H1 (cell line): ENCODE results near the gene GRID1. TPM values are rescaled to one million over a fixed set of nuclear protein-coding genes. Genes with fewer than 3 reads are reported as not detected.
A peak's percentile ranks its signal among the peaks of the same experiment; 100 is the strongest.

Experiments used
- CTCF ChIA-PET: fragments of 300-600 bp; sonication (Branson Sonifier 250); formaldehyde crosslinking; loops from one replicate; lab custom pipeline; 2021; ENCODE audit not compliant: partially characterized antibody; lab: Charles Lee
- POLR2A ChIA-PET: fragments of 300-600 bp; sonication (Branson Sonifier 250); formaldehyde crosslinking; loops from one replicate; lab custom pipeline; 2021; ENCODE audit warnings: inconsistent platforms; ENCODE audit not compliant: partially characterized antibody; lab: Charles Lee
- DNase-seq, 2 experiments: peaks; one replicate each; pipeline versions ENCODE4 v3.0.0 to v3.0.0-alpha.2; 2010 to 2022; ENCODE audit warnings: low spot score in 2 of 2, low read depth in 1 of 2, mixed read lengths in 1 of 2
- FAIRE-seq: peaks from 2 replicates; lab custom pipeline; 2011; peaks lifted over from hg19 to GRCh38; lab: Jason Lieb, UNC
- H2AFZ ChIP-seq: 2 replicates; pipeline ENCODE4 v1.8.1; 2012; ENCODE audit warnings: low read length, inconsistent platforms
- H2AK5ac ChIP-seq: 2 replicates; pipeline ENCODE4 v1.6.1; 2013; ENCODE audit warnings: low read depth, low read length
- H2BK120ac ChIP-seq: replicated peaks from 2 replicates; pipeline ENCODE3; 2013; ENCODE audit warnings: low read depth, low read length, inconsistent platforms
- H2BK12ac ChIP-seq: 2 replicates; pipeline ENCODE4 v1.6.1; 2013; ENCODE audit warnings: low read depth, low read length
- H2BK15ac ChIP-seq: 2 replicates; pipeline ENCODE4 v1.6.1; 2013; ENCODE audit warnings: low read length
- H2BK20ac ChIP-seq: 2 replicates; pipeline ENCODE4 v1.6.1; 2013; ENCODE audit warnings: low read length
- H2BK5ac ChIP-seq: 2 replicates; pipeline ENCODE4 v1.6.1; 2013; ENCODE audit warnings: low read depth, low read length
- H3K14ac ChIP-seq: 2 replicates; pipeline ENCODE4 v1.6.1; 2013; ENCODE audit warnings: inconsistent platforms; ENCODE audit not compliant: insufficient read length
- H3K18ac ChIP-seq: 2 replicates; pipeline ENCODE4 v1.6.1; 2013; ENCODE audit warnings: low read length; ENCODE audit errors: extremely low read depth
- H3K23ac ChIP-seq: 2 replicates; pipeline ENCODE4 v1.6.1; 2013; ENCODE audit warnings: inconsistent platforms; ENCODE audit not compliant: insufficient read length
- H3K23me2 ChIP-seq: 2 replicates; pipeline ENCODE4 v1.6.1; 2013; ENCODE audit warnings: low read depth, low read length
- H3K27ac ChIP-seq: 2 replicates; pipeline ENCODE4 v1.6.1; 2011; ENCODE audit warnings: low read depth, low read length, inconsistent platforms
- H3K27me3 ChIP-seq, 4 experiments: replicated peaks in 1 of 4; 1 replicate in 1 of 4; 2 replicates in 3 of 4; pipeline versions ENCODE4 v1.6.1 to v1.8.1; 2011 to 2013; ENCODE audit warnings: low read length in 3 of 4, mild to moderate bottlenecking in 3 of 4, inconsistent platforms in 2 of 4, mixed read lengths in 2 of 4, moderate library complexity in 1 of 4; ENCODE audit not compliant: control insufficient read depth in 3 of 4, insufficient read depth in 3 of 4; ENCODE audit errors: extremely low read depth in 1 of 4
- H3K36me3 ChIP-seq, 4 experiments: 2 replicates each; pipeline versions ENCODE4 v1.6.1 to v1.8.1; 2011 to 2013; ENCODE audit warnings: mild to moderate bottlenecking in 4 of 4, low read length in 3 of 4, moderate library complexity in 2 of 4, control low read depth in 1 of 4, inconsistent platforms in 1 of 4; ENCODE audit not compliant: insufficient read depth in 4 of 4, control insufficient read depth in 2 of 4
- H3K4ac ChIP-seq: replicated peaks from 2 replicates; pipeline ENCODE3; 2013; ENCODE audit warnings: low read length, low read depth, mixed read lengths, inconsistent platforms; ENCODE audit not compliant: insufficient read length
- H3K4me1 ChIP-seq, 4 experiments: replicated peaks in 1 of 4; 1 replicate in 1 of 4; 2 replicates in 3 of 4; pipeline versions ENCODE4 v1.6.1 to v1.8.1; 2011 to 2013; ENCODE audit warnings: low read length in 3 of 4, inconsistent platforms in 2 of 4, mixed read lengths in 1 of 4; ENCODE audit not compliant: insufficient read depth in 4 of 4, control insufficient read depth in 3 of 4
- H3K4me2 ChIP-seq, 2 experiments: 2 replicates each; pipeline versions ENCODE4 v1.6.1 to v1.8.1; 2011 to 2013; ENCODE audit warnings: low read depth in 2 of 2, low read length in 2 of 2, control low read depth in 1 of 2, inconsistent platforms in 1 of 2, mild to moderate bottlenecking in 1 of 2; ENCODE audit not compliant: insufficient read depth in 1 of 2
- H3K4me3 ChIP-seq, 4 experiments: fragments of 200-600, 300-600 bp in 1 of 4; sonication (generic), shearing (Covaris generic), sonication (Bioruptor Twin) in 1 of 4; 2 replicates each; pipeline versions ENCODE4 v1.5.1 to v1.8.1; 2011 to 2016; ENCODE audit warnings: low read length in 4 of 4, low read depth in 3 of 4, control low read depth in 2 of 4, inconsistent platforms in 2 of 4, mild to moderate bottlenecking in 2 of 4, mixed read lengths in 1 of 4, moderate library complexity in 1 of 4; ENCODE audit not compliant: insufficient read depth in 2 of 4; ENCODE audit errors: extremely low read depth in 1 of 4
- H3K56ac ChIP-seq: replicated peaks from 2 replicates; pipeline ENCODE3; 2013; ENCODE audit warnings: low read depth, mild to moderate bottlenecking, mixed read lengths, low read length, inconsistent platforms; ENCODE audit not compliant: insufficient read length
- H3K79me1 ChIP-seq: 2 replicates; pipeline ENCODE4 v1.6.1; 2013; ENCODE audit warnings: low read depth, low read length, control low read depth
- H3K79me2 ChIP-seq, 2 experiments: 2 replicates each; pipeline versions ENCODE4 v1.6.1 to v1.8.1; 2012 to 2013; ENCODE audit warnings: low read length in 2 of 2, mild to moderate bottlenecking in 2 of 2, inconsistent platforms in 1 of 2; ENCODE audit not compliant: insufficient read depth in 2 of 2, control insufficient read depth in 1 of 2
- H3K9ac ChIP-seq, 4 experiments: replicated peaks in 1 of 4; 1 replicate in 1 of 4; 2 replicates in 3 of 4; pipeline versions ENCODE4 v1.6.1 to v1.8.1; 2011 to 2013; ENCODE audit warnings: low read depth in 3 of 4, low read length in 3 of 4, control low read depth in 2 of 4, mild to moderate bottlenecking in 2 of 4, moderate library complexity in 2 of 4, inconsistent platforms in 1 of 4; ENCODE audit errors: extremely low read depth in 1 of 4
- H3K9me3 ChIP-seq, 2 experiments: 2 replicates each; pipeline versions ENCODE4 v1.6.1 to v1.8.1; 2012 to 2013; ENCODE audit warnings: mild to moderate bottlenecking in 2 of 2, moderate library complexity in 2 of 2, control low read depth in 1 of 2, inconsistent platforms in 1 of 2, low read depth in 1 of 2, low read length in 1 of 2, mixed read lengths in 1 of 2; ENCODE audit not compliant: insufficient read depth in 2 of 2
- H4K20me1 ChIP-seq, 2 experiments: replicated peaks in 1 of 2; 2 replicates each; pipeline versions ENCODE3 to v1.8.1; 2011 to 2013; ENCODE audit warnings: inconsistent platforms in 2 of 2, low read length in 2 of 2, mild to moderate bottlenecking in 1 of 2; ENCODE audit not compliant: insufficient read depth in 2 of 2, control insufficient read depth in 1 of 2
- H4K5ac ChIP-seq: 2 replicates; pipeline ENCODE4 v1.6.1; 2013; ENCODE audit warnings: low read length, low read depth, mixed read lengths, inconsistent platforms; ENCODE audit not compliant: insufficient read length
- H4K8ac ChIP-seq: 2 replicates; pipeline ENCODE4 v1.8.0; 2013; ENCODE audit warnings: mild to moderate bottlenecking, moderate library complexity, low read length, inconsistent platforms; ENCODE audit not compliant: insufficient read depth; ENCODE audit errors: extremely low read depth
- H4K91ac ChIP-seq: replicated peaks from 2 replicates; pipeline ENCODE3; 2013; ENCODE audit warnings: low read length, mixed read lengths, inconsistent platforms; ENCODE audit not compliant: insufficient read length
- BRCA1 ChIP-seq: IDR thresholded peaks from 2 replicates; pipeline ENCODE4 v1.6.1; 2012; ENCODE audit warnings: low read depth, low read length, improper control_type of control experiment
- CHD2 ChIP-seq: IDR thresholded peaks from 2 replicates; pipeline ENCODE4 v1.6.1; 2012; ENCODE audit warnings: low read length, improper control_type of control experiment
- EZH2 ChIP-seq: fragments of 200-600 bp; sonication (generic); IDR thresholded peaks from 2 replicates; pipeline ENCODE4 v1.7.1; 2012; ENCODE audit warnings: low read depth, mild to moderate bottlenecking, moderate library complexity, low read length, inconsistent platforms; ENCODE audit not compliant: severe bottlenecking
- GTF2F1 ChIP-seq: IDR thresholded peaks from 2 replicates; pipeline ENCODE4 v1.6.1; 2012; ENCODE audit warnings: low read depth, low read length, improper control_type of control experiment, borderline replicate concordance
- KDM5A ChIP-seq: fragments of 200-600 bp; IDR thresholded peaks from 2 replicates; pipeline ENCODE4 v1.7.1; 2012; ENCODE audit warnings: mild to moderate bottlenecking, low read length, inconsistent platforms, mixed read lengths
- MAX ChIP-seq: IDR thresholded peaks from 2 replicates; pipeline ENCODE4 v1.6.1; 2012; ENCODE audit warnings: inconsistent platforms
- POLR2A ChIP-seq, 2 experiments: IDR thresholded peaks; 1 replicate in 1 of 2; 2 replicates in 1 of 2; pipeline ENCODE4 v1.6.1; 2011; ENCODE audit warnings: low read depth in 2 of 2, low read length in 2 of 2, mild to moderate bottlenecking in 2 of 2; ENCODE audit errors: control extremely low read depth in 1 of 2
- SIRT6 ChIP-seq: IDR thresholded peaks from one replicate; pipeline ENCODE4 v1.7.1; 2012; ENCODE audit warnings: low read length, inconsistent platforms
- SP1 ChIP-seq: IDR thresholded peaks from 2 replicates; pipeline ENCODE4 v1.6.1; 2011; ENCODE audit warnings: low read depth, low read length
- SP2 ChIP-seq: IDR thresholded peaks from 2 replicates; pipeline ENCODE4 v1.6.1; 2012; ENCODE audit warnings: mild to moderate bottlenecking, low read length, inconsistent platforms
- SRF ChIP-seq: IDR thresholded peaks from 2 replicates; pipeline ENCODE4 v1.6.1; 2011; ENCODE audit warnings: mild to moderate bottlenecking, low read depth, low read length, moderate library complexity
- USF2 ChIP-seq: IDR thresholded peaks from 2 replicates; pipeline ENCODE4 v1.6.1; 2011; ENCODE audit warnings: low read length, improper control_type of control experiment
- WGBS, 2 experiments: shearing (Covaris generic) in 1 of 2; methylation state at CpG; one replicate each; pipeline versions ENCODE4 v1.1.6 to v1.1.7; 2013 to 2015; ENCODE audit warnings: low lambda C conversion rate in 2 of 2, mixed read lengths in 2 of 2, inconsistent platforms in 1 of 2, low coverage in 1 of 2, missing lambda C conversion rate in 1 of 2; ENCODE audit not compliant: insufficient replicate concordance in 2 of 2, insufficient coverage in 1 of 2, insufficient read length in 1 of 2; ENCODE audit errors: extremely low coverage in 1 of 2, missing lambda C conversion rate in 1 of 2; 5-methylcytosine and 5-hydroxymethylcytosine counted together
- polyA plus RNA-seq, 7 experiments: library from polyadenylated mRNA; depleted of rRNA in 3 of 7; stranded (reverse) in 5 of 7; unstranded in 2 of 7; fragments of >200 nt in 5 of 7; fragments of 200-250 nt in 2 of 7; gene quantifications; 1 replicate in 5 of 7; 2 replicates in 1 of 7; 4 replicates in 1 of 7; pipeline versions ENCODE4 v1.2.1 to v1.2.3, GENCODE V29; 2011 to 2013; ENCODE audit warnings: missing spikeins in 2 of 7, mixed read lengths in 2 of 7
- total RNA-seq: library from RNA; stranded (reverse); fragmentation: NEBNext Ultra II Directional; extraction: Animal tissue kit (Norgen Biotek cat#: 25700); gene quantifications from 2 replicates; pipeline ENCODE4 v1.2.1, GENCODE V29; 2021

GRID1 gene
- total and polyA plus RNA-seq, 2 of the 8 experiments (the other 6 are each of a cell fraction or from before 2014, with no cell fraction given): 0.22 to 0.30 TPM

DNA sequence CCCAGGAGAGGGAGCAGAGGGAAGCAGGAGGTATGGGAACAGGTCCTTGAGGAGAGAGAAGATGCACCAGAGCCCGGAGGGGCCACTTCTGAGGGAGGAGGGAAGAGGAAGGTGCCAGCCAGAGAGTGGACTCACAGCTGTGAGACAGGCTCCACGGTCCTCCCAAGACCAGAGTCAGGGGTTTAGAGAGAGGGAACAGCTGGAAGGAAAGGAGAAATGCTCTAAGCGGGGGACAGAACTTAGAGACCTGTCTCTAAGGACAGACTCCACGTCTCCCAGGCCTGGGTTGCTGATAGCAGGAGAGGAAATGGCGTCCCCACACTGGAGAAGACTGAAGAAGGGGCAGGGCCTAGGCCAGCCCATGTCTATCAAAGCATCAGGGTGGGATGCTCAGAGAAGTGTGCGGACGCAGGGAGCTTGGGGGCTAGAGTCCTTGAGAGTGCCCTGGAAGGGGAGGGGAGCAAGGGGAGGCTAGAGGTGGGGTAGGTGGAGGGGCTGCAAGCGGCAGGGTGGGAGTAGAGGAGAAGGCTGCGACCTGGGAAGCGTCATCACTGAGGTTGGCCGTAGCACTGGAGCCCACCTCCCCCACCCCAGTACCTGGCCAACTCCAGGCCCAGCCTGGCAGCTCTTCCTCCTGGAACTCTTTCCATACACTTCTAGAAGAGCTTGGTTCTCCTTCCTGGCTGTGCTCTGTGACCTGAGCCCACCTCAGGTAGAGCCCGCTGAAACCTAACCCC, 25.6 kb upstream of the GRID1 start:
- Histone ChIP-seq H4K8ac (no peak overlapping the region), H3K79me2 (no peaks in the 10 kb centered on the region), H3K23me2 (peaks cover 9% of the 10 kb centered on the region; the same call in 1 of the 2 replicates), H2BK12ac (0 out of 2 replicates have a peak overlapping the region, but pooled peaks have one; percentile 27), H3K4me1 (peaks cover 0 to 14% (median 5%) of the 10 kb centered on the region in 4 experiments; a peak in 5 of 7 replicates), H3K36me3 (no peaks in the 10 kb centered on the region), H3K9me3 (no peaks in the 10 kb centered on the region), H3K14ac (no peak overlapping the region), H3K4ac (no peak overlapping the region), H4K91ac (no peak overlapping the region), H2AFZ (no peak overlapping the region), H3K23ac (no peak overlapping the region), H4K20me1 (peaks cover 0 to 2% of the 10 kb centered on the region in 2 experiments), H3K56ac (no peak overlapping the region), H3K9ac (no peak overlapping the region), H2BK20ac (no peak overlapping the region), H2AK5ac (no peak overlapping the region), H2BK120ac (no peak overlapping the region), H3K79me1 (no peaks in the 10 kb centered on the region), H3K4me3 (no peak overlapping the region), H2BK5ac (no peak overlapping the region), H4K5ac (no peak overlapping the region), H3K27me3 (peaks cover 0 to 15% (median 11%) of the 10 kb centered on the region in 4 experiments; a peak in 4 of 7 replicates), H3K18ac (no peak overlapping the region), H3K4me2 (no peak overlapping the region), H2BK15ac (no peak overlapping the region), H3K27ac (no peak overlapping the region)
- FAIRE-seq: no peak
- DNase-seq: peak in 1 of 2 experiments; percentile 40
- ChIA-PET POLR2A (interaction anchor here (0.6 to 1.0 kb wide), 2 partner anchors 105 to 116 kb away, joined by 3 read pairs; no protein-coding TSS in a partner anchor), CTCF (interaction anchor here (0.6 to 9.2 kb wide), 9 partner anchors 8 to 742 kb away, joined by 3 to 54 read pairs (median 3); no protein-coding TSS in a partner anchor)
- 80% methylated on average over 12 of the region's 12 CpGs; no CpG with 5 or more reads in 1 of the 2 experiments for WGBS, 2 experiments
- TF ChIP-seq EZH2 (no peak), SP1 (no peak), SRF (no peak), SIRT6 (no peak), GTF2F1 (no peak), POLR2A (IDR thresholded peaks at IDR 0.05; ENCODE audit: control extremely low read depth in 1 of 2, low read depth in 2 of 2, low read length in 2 of 2) (no peak), USF2 (no peak), CHD2 (no peak), SP2 (no peak), KDM5A (no peak), BRCA1 (no peak), MAX (no peak)
